MCF 10A (cell line): ENCODE results near the gene SPECC1L. TPM values are rescaled to one million over a fixed set of nuclear protein-coding genes. Genes with fewer than 3 reads are reported as not detected.
"Not testable (repeated sequence)": the region's sequence is repeated elsewhere in the genome, so short reads cannot be mapped to it uniquely, and the experiment has no call there.

Experiments used
- BruUV-seq: library from RNA; stranded (reverse); fragments of 400-500 nt; replicated peaks from 2 replicates; lab custom pipeline; 2021; lab: Mats Ljungman, UMichigan
- CTCF ChIA-PET: fragments of 300-600 bp; sonication (Branson Sonifier 250); formaldehyde crosslinking; extraction: SDS; loops from one replicate; lab custom pipeline; 2021; ENCODE audit warnings: antibody characterized with exemption, inconsistent platforms; lab: Yijun Ruan, JAX
- POLR2A ChIA-PET: fragments of 300-600, 350-650 bp; sonication (Branson Sonifier 250); formaldehyde crosslinking; extraction: SDS; loops from one replicate; lab custom pipeline; 2020; ENCODE audit warnings: antibody characterized with exemption, inconsistent platforms; lab: Yijun Ruan, JAX
- DNase-seq: peaks from one replicate; pipeline ENCODE4 v3.0.0-alpha.2; 2018; ENCODE audit not compliant: unreplicated experiment
- H3K27ac Mint-ChIP-seq: one replicate; pipeline ENCODE4 v1.8.0; 2022; ENCODE audit warnings: mild to moderate bottlenecking, low read depth, mixed read lengths; ENCODE audit not compliant: unreplicated experiment
- H3K27me3 Mint-ChIP-seq: one replicate; pipeline ENCODE4 v1.8.0; 2022; ENCODE audit warnings: mixed read lengths; ENCODE audit not compliant: insufficient read depth, unreplicated experiment
- H3K36me3 Mint-ChIP-seq: one replicate; pipeline ENCODE4 v1.8.0; 2022; ENCODE audit warnings: mild to moderate bottlenecking, moderate library complexity, mixed read lengths; ENCODE audit not compliant: insufficient read depth, unreplicated experiment
- H3K4me1 Mint-ChIP-seq: one replicate; pipeline ENCODE4 v1.8.0; 2022; ENCODE audit warnings: mixed read lengths; ENCODE audit not compliant: insufficient read depth, unreplicated experiment
- H3K4me3 Mint-ChIP-seq: one replicate; pipeline ENCODE4 v1.8.0; 2022; ENCODE audit warnings: mild to moderate bottlenecking, moderate library complexity, mixed read lengths; ENCODE audit not compliant: unreplicated experiment
- H3K9me3 Mint-ChIP-seq: one replicate; pipeline ENCODE4 v1.8.0; 2022; ENCODE audit warnings: mixed read lengths; ENCODE audit not compliant: unreplicated experiment
- intact Hi-C: fragments of 100-400 bp; cut with micrococcal nuclease; formaldehyde crosslinking; loops from 2 replicates; pipeline ENCODE4 v1.14.1; 2022
- total RNA-seq: library from RNA; stranded (reverse); gene quantifications from 2 replicates; pipeline ENCODE4 v1.2.3, GENCODE V29; 2022
- TF ChIP-seq, protein P1 (sequence below): fragments of 200-600 bp; IDR thresholded peaks from one replicate; pipeline ENCODE4 v1.8.0; 2022; ENCODE audit warnings: antibody characterized with exemption, mild to moderate bottlenecking; ENCODE audit not compliant: unreplicated experiment

SPECC1L gene
- total RNA-seq, 1 experiment from 2014 or later, result 60.4 TPM

DNA sequence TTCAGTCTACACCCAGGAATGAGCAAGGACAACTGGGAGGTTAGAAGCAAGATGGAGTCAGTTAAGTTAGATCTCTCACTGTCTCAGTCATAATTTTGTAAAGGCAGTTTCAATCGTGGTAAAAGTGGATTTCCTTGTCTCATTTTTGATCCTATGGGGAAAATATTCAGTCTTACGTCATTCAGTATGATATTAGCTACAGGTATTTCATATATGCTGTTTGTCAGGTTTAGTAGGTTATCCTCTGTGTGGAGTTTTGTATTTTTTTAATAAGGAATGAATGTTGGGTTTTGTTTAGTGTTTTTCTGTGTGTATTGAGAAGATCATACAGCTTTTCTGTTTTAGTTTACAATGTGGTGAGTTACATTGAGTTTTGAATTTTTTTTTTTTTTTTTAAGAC, 11.8 kb downstream of the SPECC1L start:
- H3K4me3 Mint-ChIP-seq, result no peak overlapping the region
- peaks cover 8% of the 10 kb centered on the region for H3K36me3 Mint-ChIP-seq
- H3K27ac Mint-ChIP-seq, result no peak overlapping the region
- TF ChIP-seq, protein P1, sequence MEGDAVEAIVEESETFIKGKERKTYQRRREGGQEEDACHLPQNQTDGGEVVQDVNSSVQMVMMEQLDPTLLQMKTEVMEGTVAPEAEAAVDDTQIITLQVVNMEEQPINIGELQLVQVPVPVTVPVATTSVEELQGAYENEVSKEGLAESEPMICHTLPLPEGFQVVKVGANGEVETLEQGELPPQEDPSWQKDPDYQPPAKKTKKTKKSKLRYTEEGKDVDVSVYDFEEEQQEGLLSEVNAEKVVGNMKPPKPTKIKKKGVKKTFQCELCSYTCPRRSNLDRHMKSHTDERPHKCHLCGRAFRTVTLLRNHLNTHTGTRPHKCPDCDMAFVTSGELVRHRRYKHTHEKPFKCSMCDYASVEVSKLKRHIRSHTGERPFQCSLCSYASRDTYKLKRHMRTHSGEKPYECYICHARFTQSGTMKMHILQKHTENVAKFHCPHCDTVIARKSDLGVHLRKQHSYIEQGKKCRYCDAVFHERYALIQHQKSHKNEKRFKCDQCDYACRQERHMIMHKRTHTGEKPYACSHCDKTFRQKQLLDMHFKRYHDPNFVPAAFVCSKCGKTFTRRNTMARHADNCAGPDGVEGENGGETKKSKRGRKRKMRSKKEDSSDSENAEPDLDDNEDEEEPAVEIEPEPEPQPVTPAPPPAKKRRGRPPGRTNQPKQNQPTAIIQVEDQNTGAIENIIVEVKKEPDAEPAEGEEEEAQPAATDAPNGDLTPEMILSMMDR, result no peak
- no TSS peak for BruUV-seq
- DNase-seq, result no peak
- ChIA-PET CTCF (no interaction called here), POLR2A (no interaction called here)
- no peaks in the 10 kb centered on the region for H3K27me3 Mint-ChIP-seq
- no peaks in the 10 kb centered on the region for H3K9me3 Mint-ChIP-seq
- intact Hi-C loops, result no loop called here
- H3K4me1 Mint-ChIP-seq, result peaks cover 27% of the 10 kb centered on the region

DNA sequence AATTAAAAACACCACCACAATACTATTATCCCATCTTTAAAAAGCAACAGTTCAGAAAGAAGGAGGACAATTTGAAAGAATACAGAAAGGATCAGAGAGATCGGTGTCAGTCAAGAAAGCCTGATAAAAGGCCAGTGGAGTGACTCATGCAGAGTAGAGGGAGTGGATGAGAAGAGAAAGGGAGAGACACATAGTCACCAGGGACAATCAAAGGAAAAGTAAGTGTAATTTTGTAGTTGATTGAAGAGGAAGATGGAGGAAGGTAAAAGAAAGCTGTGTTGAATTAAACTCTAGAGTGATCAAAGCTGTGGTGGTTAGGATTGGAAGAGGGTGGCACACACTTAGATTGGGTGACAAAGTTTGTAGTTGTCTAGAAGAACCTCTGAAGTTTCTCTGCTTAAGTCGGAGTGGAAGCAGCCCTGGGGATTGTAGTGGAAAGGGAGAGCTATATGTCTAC, 14.1 kb downstream of the SPECC1L start:
- POLR2A ChIA-PET, result interaction anchor here (1.3 to 1.8 kb wide), 2 partner anchors 17 to 20 kb away, joined by 4 to 5 read pairs; no protein-coding TSS in a partner anchor
- intact Hi-C loops, result no loop called here
- Mint-ChIP-seq H3K36me3 (peaks cover 8% of the 10 kb centered on the region), H3K27me3 (no peaks in the 10 kb centered on the region), H3K4me3 (no peak overlapping the region), H3K4me1 (peaks cover 34% of the 10 kb centered on the region), H3K27ac (peak overlapping the region; percentile 36), H3K9me3 (no peaks in the 10 kb centered on the region)
- BruUV-seq, result no TSS peak
- CTCF ChIA-PET, result interaction anchor here (0.7 to 1.1 kb wide), 2 partner anchors 14 to 17 kb away, joined by 3 to 4 read pairs; partner anchors contain the start of gene SPECC1L
- TF ChIP-seq, protein P1, result no peak
- peak; percentile 21 for DNase-seq

DNA sequence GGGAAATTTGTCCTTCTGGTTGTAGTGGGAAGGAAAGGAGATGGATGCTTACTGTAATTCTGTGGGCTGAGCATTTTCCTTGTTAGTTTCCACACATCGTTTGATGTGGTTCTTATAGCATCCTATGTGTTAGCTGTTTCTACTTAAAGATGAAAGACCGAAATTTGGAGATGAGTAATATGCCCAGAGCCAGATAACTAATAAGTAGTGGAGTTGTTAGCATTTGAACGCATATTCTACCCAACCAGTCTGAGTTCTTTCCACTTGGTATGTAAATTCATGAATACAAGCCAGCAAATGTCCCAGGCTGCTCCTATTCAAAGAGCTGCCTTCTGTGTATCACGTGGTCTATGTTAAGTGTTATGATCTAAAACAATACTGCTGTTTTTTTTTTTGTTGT, 14.6 kb downstream of the SPECC1L start:
- Mint-ChIP-seq H3K36me3 (peaks cover 8% of the 10 kb centered on the region), H3K4me1 (peaks cover 39% of the 10 kb centered on the region), H3K27ac (peak overlapping the region; percentile 36), H3K4me3 (no peak overlapping the region), H3K27me3 (no peaks in the 10 kb centered on the region), H3K9me3 (no peaks in the 10 kb centered on the region)
- POLR2A ChIA-PET, result interaction anchor here (1.8 kb wide), 1 partner anchor 20 kb away, joined by 5 read pairs; no protein-coding TSS in a partner anchor
- DNase-seq, result no peak
- no TSS peak for BruUV-seq
- CTCF ChIA-PET, result interaction anchor here (1.0 to 1.1 kb wide), 2 partner anchors 10 to 17 kb away, joined by 4 read pairs; no protein-coding TSS in a partner anchor
- intact Hi-C loops, result no loop called here
- TF ChIP-seq, protein P1, result no peak

DNA sequence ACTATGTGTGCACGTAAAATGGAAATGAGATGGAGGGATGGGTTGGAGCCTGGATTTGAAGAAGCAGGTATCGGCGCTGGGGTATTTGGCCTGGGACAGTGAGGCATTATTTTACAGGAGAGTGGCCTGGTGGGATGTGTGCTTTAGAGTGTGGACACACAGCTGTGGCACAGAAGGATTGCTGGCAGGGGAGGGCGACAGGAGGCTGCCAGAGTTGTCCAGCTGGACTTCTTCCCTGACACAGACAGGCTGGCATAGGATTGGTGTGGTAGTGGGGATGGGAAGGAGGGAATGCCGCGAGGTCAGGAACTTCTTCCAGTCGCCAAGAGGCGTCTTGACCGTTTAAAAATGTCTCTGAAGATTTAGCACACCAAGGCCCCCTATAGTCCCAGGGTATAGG, 16.6 kb downstream of the SPECC1L start:
- H3K27ac Mint-ChIP-seq, CTCF ChIA-PET, H3K9me3 Mint-ChIP-seq, DNase-seq, POLR2A ChIA-PET, BruUV-seq, intact Hi-C loops, H3K4me3 Mint-ChIP-seq, H3K27me3 Mint-ChIP-seq, H3K36me3 Mint-ChIP-seq: not testable (repeated sequence)
- peaks cover 39% of the 10 kb centered on the region for H3K4me1 Mint-ChIP-seq

DNA sequence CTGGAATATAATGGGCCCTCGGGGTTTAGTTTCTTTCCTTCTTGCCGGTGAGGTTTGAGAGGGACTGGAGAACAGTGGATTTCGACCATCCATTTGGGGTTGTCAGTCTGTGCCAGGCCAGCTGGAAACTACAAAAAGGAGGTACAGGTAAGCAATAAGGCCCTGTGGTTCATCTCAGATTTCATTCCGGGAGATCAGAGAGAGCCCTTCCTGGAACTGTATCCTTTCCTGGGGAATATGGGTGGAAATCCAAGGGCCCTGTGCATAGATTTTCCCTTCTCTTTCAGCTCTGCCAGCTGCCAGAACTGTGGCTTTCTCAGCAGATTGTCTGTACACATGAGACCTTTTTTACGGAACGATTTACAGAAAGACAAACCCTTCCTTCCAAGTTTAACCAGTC, 17.2 kb downstream of the SPECC1L start:
- CTCF ChIA-PET, H3K27me3 Mint-ChIP-seq, POLR2A ChIA-PET, DNase-seq, H3K9me3 Mint-ChIP-seq, H3K27ac Mint-ChIP-seq, BruUV-seq, intact Hi-C loops, H3K36me3 Mint-ChIP-seq, H3K4me3 Mint-ChIP-seq: not testable (repeated sequence)
- peaks cover 39% of the 10 kb centered on the region for H3K4me1 Mint-ChIP-seq
